ENCODE measurements around the gene PPIE.

Gene PPIE

DNA sequence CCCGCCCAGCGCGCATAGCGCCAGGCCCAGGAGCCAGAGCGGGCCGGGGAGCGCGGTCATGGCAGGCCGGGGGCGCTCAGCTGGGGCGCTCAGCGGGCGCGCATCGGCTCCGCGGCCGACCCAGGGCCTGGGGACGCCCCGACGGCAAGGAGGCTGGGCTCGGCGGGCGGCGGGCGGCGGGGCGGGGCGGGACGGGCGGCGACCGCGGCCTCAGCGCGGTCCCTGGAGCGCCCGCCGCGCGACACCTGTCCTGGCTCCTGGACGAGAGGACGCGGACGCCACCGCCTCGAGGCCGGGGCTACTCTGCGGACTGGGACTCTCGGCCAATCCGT is 49.7 kb downstream of the PPIE start:
- H3K27ac ChIP-seq: no peak overlapping the region
- H4K20me1 ChIP-seq (ENCODE audit: insufficient read depth): no peaks in the 10 kb centered on the region
- TF ChIP-seq, protein P1, sequence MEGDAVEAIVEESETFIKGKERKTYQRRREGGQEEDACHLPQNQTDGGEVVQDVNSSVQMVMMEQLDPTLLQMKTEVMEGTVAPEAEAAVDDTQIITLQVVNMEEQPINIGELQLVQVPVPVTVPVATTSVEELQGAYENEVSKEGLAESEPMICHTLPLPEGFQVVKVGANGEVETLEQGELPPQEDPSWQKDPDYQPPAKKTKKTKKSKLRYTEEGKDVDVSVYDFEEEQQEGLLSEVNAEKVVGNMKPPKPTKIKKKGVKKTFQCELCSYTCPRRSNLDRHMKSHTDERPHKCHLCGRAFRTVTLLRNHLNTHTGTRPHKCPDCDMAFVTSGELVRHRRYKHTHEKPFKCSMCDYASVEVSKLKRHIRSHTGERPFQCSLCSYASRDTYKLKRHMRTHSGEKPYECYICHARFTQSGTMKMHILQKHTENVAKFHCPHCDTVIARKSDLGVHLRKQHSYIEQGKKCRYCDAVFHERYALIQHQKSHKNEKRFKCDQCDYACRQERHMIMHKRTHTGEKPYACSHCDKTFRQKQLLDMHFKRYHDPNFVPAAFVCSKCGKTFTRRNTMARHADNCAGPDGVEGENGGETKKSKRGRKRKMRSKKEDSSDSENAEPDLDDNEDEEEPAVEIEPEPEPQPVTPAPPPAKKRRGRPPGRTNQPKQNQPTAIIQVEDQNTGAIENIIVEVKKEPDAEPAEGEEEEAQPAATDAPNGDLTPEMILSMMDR (conservative IDR thresholded peaks at IDR 0.05; ENCODE audit: low read depth, low read length): no peak
- no peaks in the 10 kb centered on the region for H3K36me3 ChIP-seq (ENCODE audit: insufficient read depth)
- H3K79me2 ChIP-seq (ENCODE audit: insufficient read depth, low read depth): no peaks in the 10 kb centered on the region
- H3K4me1 ChIP-seq (ENCODE audit: low read depth, poor library complexity, severe bottlenecking): peaks cover 8% of the 10 kb centered on the region
- no peak overlapping the region for H3K4me3 ChIP-seq (IDR thresholded peaks at IDR 0.05; ENCODE audit: insufficient read depth, low read depth, low read length)
- H3K27me3 ChIP-seq (ENCODE audit: insufficient read depth, low read depth): no peaks in the 10 kb centered on the region
- H3K9ac ChIP-seq: peak overlapping the region; percentile 84
- peak overlapping the region; percentile 75 for H2AFZ ChIP-seq (ENCODE audit: low read depth)
- no peak overlapping the region for H3K4me2 ChIP-seq

DNA sequence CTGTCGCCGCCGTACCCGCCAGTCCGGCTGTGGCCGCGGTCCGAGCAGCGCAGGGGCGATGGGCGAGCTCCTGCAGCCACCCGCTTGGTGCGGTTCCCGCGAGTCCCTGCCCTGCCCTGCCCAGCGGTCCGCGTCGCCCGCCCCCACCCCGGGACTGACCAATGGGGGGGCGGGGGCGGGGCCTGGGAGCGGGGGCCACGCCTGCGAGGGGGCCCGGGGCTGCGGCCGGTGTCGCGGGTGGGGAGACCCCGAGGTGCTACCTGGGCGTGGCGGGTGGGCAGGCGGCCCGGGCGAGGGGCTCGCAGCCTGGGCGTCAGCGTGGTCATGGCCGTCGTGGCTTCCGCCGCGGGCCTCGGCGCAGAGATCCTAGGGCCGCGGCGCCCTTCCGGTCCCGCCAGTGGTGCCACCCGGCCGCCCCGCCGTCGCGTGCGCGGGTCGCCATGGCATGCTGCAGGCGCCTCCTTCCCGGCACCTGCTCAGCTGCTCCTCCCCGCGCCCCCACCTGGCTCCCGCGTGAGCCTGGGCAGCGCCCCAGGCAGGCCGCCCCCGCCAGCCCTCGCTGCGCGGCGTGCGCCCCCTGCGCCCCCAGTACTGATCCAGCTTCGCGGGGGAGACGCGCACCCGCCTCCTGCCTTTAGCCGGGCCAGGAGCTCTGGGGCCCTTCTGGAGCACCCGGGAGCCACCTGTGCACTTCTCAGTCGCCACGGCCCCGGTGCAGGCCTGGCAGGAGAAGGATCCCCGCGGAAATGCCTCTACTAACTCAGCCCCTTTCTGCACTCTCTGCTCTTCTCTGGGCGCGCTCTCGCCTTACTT is 50.3 kb downstream of the PPIE start, which contains the start of gene BMP8B:
Gene BMP8B (minus strand): TSS at position 108 of the 813 bp plus-strand sequence. CDS start 380 bp downstream, outside the sequence.
- no peaks in the 10 kb centered on the region for H3K79me2 ChIP-seq (ENCODE audit: insufficient read depth, low read depth)
- H3K27ac ChIP-seq: peak within 1 kb of the TSS; percentile 78
- H2AFZ ChIP-seq (ENCODE audit: low read depth): peak within 1 kb of the TSS; percentile 75
- TF ChIP-seq, protein P1 (conservative IDR thresholded peaks at IDR 0.05; ENCODE audit: low read depth, low read length): no peak
- H3K4me3 ChIP-seq (IDR thresholded peaks at IDR 0.05; ENCODE audit: insufficient read depth, low read depth, low read length): peak within 1 kb of the TSS; percentile 73
- H3K4me1 ChIP-seq (ENCODE audit: low read depth, poor library complexity, severe bottlenecking): peaks cover 8% of the 10 kb centered on the region
- H3K9ac ChIP-seq: peak within 1 kb of the TSS; percentile 84
- H3K27me3 ChIP-seq (ENCODE audit: insufficient read depth, low read depth): no peaks in the 10 kb centered on the region
- peak within 1 kb of the TSS; percentile 72 for H3K4me2 ChIP-seq
- no peaks in the 10 kb centered on the region for H3K36me3 ChIP-seq (ENCODE audit: insufficient read depth)
- no peaks in the 10 kb centered on the region for H4K20me1 ChIP-seq (ENCODE audit: insufficient read depth)

DNA sequence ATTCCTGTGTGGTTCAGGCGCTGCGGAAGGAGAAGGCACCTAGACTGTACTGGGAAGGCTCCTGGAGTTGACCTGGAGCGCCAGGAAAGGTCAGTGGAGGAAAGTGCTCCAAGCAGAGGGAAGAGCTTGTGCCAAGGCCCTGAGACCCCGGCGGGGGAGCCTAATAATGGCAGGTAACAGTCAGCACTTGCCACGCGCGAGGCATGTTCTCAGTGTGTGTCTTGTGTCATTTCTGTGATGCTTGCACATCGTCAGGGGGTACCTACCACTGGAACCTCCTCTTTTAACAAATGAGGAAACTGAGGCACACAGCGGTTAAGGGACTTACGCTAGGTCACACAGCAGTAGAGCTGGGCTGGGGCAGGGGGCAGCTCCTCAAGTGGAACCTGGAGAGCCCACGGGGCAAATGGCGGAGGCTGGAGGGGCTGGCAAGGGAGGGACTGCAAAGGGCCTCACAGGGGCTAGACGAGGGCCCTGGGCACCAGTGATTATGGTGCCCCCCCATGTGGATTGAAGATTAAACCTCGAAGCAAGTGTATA is 51.0 kb downstream of the PPIE start:
- Histone ChIP-seq H3K27ac (peak overlapping the region; percentile 78), H3K36me3 (ENCODE audit: insufficient read depth) (no peaks in the 10 kb centered on the region), H3K4me1 (ENCODE audit: low read depth, poor library complexity, severe bottlenecking) (peaks cover 9% of the 10 kb centered on the region), H2AFZ (ENCODE audit: low read depth) (peak overlapping the region; percentile 75), H3K27me3 (ENCODE audit: insufficient read depth, low read depth) (no peaks in the 10 kb centered on the region), H3K9ac (peak overlapping the region; percentile 84), H4K20me1 (ENCODE audit: insufficient read depth) (no peaks in the 10 kb centered on the region), H3K4me2 (peak overlapping the region; percentile 72), H3K4me3 (IDR thresholded peaks at IDR 0.05; ENCODE audit: insufficient read depth, low read depth, low read length) (peak overlapping the region; percentile 55), H3K79me2 (ENCODE audit: insufficient read depth, low read depth) (no peaks in the 10 kb centered on the region)
- TF ChIP-seq, protein P1 (conservative IDR thresholded peaks at IDR 0.05; ENCODE audit: low read depth, low read length): no peak

DNA sequence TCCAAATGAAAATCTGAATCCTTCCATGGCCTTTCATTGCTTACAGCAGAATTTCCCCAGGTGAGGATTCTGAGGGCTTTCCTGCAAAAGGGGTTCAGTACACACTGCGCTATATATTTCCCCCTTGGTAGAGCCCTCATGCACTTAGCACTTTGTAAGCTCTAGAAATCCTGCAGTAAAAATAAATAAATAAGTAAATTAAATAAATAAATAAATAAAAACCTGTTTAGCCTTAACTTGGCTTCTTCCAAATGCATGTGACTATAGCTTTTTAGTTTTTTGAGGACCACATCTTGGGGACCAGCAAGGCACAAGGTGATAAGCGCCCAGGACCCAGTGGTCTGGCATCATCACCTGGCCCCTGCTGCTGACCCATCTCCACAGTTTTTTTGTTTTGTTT is 53.2 kb downstream of the PPIE start:
- no peaks in the 10 kb centered on the region for H3K79me2 ChIP-seq (ENCODE audit: insufficient read depth, low read depth)
- no peaks in the 10 kb centered on the region for H3K36me3 ChIP-seq (ENCODE audit: insufficient read depth)
- TF ChIP-seq, protein P1 (conservative IDR thresholded peaks at IDR 0.05; ENCODE audit: low read depth, low read length): no peak
- no peaks in the 10 kb centered on the region for H3K27me3 ChIP-seq (ENCODE audit: insufficient read depth, low read depth)
- H3K4me2 ChIP-seq: no peak overlapping the region
- no peaks in the 10 kb centered on the region for H4K20me1 ChIP-seq (ENCODE audit: insufficient read depth)
- H3K4me3 ChIP-seq (IDR thresholded peaks at IDR 0.05; ENCODE audit: insufficient read depth, low read depth, low read length): no peak overlapping the region
- peaks cover 17% of the 10 kb centered on the region for H3K4me1 ChIP-seq (ENCODE audit: low read depth, poor library complexity, severe bottlenecking)
- no peak overlapping the region for H2AFZ ChIP-seq (ENCODE audit: low read depth)
- no peak overlapping the region for H3K27ac ChIP-seq
- H3K9ac ChIP-seq: no peak overlapping the region

All from KMS-11 (cell line).